ENCODE measurements around the gene CISD1.

- TF ChIP-seq USF2 (IDR thresholded peaks at IDR 0.05; ENCODE audit: low read depth, low read length) (no peak), CTCF (conservative IDR thresholded peaks at IDR 0.05; ENCODE audit: low read depth, low read length) (no peak), RCOR1 (IDR thresholded peaks at IDR 0.05; ENCODE audit: insufficient replicate concordance, low read length) (no peak), POLR2A (IDR thresholded peaks at IDR 0.05; ENCODE audit: low read depth, low read length) (no peak), RAD21 (IDR thresholded peaks at IDR 0.05; ENCODE audit: low read length) (no peak)
Observed at GRCh38 chr10:58275908-58276307, 6.9 kb downstream of the CISD1 start.
